Measurements from ENCODE around the gene SORCS3. TPM values are rescaled to one million over a fixed set of nuclear protein-coding genes. Genes with fewer than 3 reads are reported as not detected.

Gene SORCS3
- total RNA-seq, 3 donors from 2014 or later (not counting 1 experiment from before 2014, with no cell fraction given), result 0.05 to 0.09 TPM; not detected in 1

DNA sequence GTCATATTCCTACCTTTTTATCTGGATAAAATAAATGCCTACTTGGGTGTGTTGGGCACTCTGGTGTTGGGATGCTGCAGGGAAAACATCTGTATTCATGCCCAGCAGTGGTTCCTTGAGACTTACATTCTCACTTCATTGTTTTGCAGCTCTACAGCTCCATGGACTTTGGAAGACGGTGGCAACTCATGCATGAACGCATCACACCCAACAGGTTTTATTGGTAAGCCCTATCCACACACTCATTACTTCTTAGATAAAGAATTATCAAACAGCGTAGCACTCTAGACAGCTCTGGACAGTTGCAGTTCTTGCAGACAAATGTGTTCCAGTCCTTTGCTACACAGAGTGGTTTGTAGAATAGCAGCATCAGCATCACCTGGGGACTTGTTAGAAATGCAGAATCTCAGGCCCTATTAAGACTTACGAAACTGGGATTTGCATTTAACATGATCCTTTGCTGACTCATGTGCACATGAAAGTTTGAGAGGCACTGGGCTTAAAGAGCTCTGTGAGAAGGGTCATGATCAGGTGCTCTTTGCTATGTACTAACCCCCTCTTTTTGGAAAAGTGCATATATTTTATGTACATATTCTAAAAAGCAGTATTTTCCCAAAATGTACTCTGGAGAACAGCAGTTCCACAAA is 401.9 kb downstream of the SORCS3 start:
- Mint-ChIP-seq H3K4me1 (no peaks in the 10 kb centered on the region), H3K27ac (no peak overlapping the region), H3K4me3 (no peak overlapping the region), H3K27me3 (ENCODE audit: low read depth in 2 of 2) (no peaks in the 10 kb centered on the region), H3K9me3 (peaks cover 3 to 5% of the 10 kb centered on the region in 2 donors), H3K36me3 (no peaks in the 10 kb centered on the region)
- DNase-seq (no peak), ATAC-seq (no peak)
- intact Hi-C loops (cut with micrococcal nuclease), result no loop called here
- Histone ChIP-seq H3K4me1 (ENCODE audit: control insufficient read depth, insufficient read depth, low read length) (no peaks in the 10 kb centered on the region), H3K4me3 (ENCODE audit: low read length) (no peak overlapping the region), H3K27ac (ENCODE audit: low read length) (no peak overlapping the region), H3K9me3 (ENCODE audit: control insufficient read depth, insufficient read depth, low read length) (no peaks in the 10 kb centered on the region), H3K36me3 (ENCODE audit: control insufficient read depth, insufficient read depth, low read length) (no peaks in the 10 kb centered on the region), H3K27me3 (ENCODE audit: control insufficient read depth, insufficient read depth, low read length) (no peaks in the 10 kb centered on the region)
- WGBS (ENCODE audit: insufficient coverage), result 88% methylated on average over 4 of the region's 4 CpGs
- TF ChIP-seq, protein P1, sequence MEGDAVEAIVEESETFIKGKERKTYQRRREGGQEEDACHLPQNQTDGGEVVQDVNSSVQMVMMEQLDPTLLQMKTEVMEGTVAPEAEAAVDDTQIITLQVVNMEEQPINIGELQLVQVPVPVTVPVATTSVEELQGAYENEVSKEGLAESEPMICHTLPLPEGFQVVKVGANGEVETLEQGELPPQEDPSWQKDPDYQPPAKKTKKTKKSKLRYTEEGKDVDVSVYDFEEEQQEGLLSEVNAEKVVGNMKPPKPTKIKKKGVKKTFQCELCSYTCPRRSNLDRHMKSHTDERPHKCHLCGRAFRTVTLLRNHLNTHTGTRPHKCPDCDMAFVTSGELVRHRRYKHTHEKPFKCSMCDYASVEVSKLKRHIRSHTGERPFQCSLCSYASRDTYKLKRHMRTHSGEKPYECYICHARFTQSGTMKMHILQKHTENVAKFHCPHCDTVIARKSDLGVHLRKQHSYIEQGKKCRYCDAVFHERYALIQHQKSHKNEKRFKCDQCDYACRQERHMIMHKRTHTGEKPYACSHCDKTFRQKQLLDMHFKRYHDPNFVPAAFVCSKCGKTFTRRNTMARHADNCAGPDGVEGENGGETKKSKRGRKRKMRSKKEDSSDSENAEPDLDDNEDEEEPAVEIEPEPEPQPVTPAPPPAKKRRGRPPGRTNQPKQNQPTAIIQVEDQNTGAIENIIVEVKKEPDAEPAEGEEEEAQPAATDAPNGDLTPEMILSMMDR (IDR thresholded peaks at IDR 0.05), result no peak

DNA sequence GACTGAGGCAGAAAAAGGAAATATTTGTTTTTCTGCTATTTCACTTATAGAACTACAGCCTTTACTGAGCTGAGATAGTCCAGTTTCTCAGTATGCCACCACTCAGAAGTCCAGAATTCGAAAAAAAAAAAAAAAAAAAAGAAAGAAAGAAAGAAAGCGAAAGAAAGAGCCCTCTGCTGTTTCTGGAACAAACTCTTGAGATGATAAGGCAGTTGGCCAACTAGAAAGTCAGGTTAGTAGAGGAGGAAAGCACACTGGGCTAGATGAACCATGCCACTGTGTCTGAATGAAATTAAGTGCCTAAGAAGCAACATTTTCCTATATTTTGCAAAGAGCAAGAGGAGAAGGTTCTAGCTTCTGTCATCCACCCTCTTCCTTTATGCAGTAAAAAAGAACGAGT is 403.8 kb downstream of the SORCS3 start:
- Histone ChIP-seq H3K27me3 (ENCODE audit: control insufficient read depth, insufficient read depth, low read length) (no peaks in the 10 kb centered on the region), H3K9me3 (ENCODE audit: control insufficient read depth, insufficient read depth, low read length) (no peaks in the 10 kb centered on the region), H3K4me1 (ENCODE audit: control insufficient read depth, insufficient read depth, low read length) (no peaks in the 10 kb centered on the region), H3K27ac (ENCODE audit: low read length) (no peak overlapping the region), H3K36me3 (ENCODE audit: control insufficient read depth, insufficient read depth, low read length) (no peaks in the 10 kb centered on the region), H3K4me3 (ENCODE audit: low read length) (no peak overlapping the region)
- Mint-ChIP-seq H3K27ac (no peak overlapping the region), H3K4me1 (no peaks in the 10 kb centered on the region), H3K27me3 (ENCODE audit: low read depth in 2 of 2) (no peaks in the 10 kb centered on the region), H3K36me3 (no peaks in the 10 kb centered on the region), H3K9me3 (peaks cover 2 to 5% of the 10 kb centered on the region in 2 donors), H3K4me3 (no peak overlapping the region)
- WGBS (ENCODE audit: insufficient coverage), result 39% methylated on average over 2 of the region's 3 CpGs
- DNase-seq, result no peak
- TF ChIP-seq, protein P1 (IDR thresholded peaks at IDR 0.05), result no peak
- ATAC-seq, result no peak
- intact Hi-C loops (cut with micrococcal nuclease), result no loop called here

DNA sequence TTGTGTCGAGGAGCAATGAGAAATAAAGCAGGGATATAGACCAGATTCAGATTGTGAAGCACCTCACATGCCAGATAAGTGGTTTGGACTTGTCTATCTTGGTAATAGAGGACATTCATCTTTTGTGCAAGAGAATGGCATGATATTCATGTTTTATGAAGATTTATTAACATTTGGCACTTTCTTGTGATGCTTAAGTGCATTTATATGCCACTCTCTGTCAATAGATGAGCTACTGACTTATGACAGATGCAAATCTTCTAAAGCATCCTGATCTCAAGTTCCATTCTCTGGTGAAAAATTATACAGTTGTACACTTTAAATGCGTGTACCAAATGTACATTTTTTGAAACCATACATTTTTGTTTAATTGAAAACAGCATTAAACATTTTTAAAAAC is 415.3 kb downstream of the SORCS3 start:
- no peak overlapping the region for H3K4me3 Mint-ChIP-seq
- no peaks in the 10 kb centered on the region for H3K36me3 ChIP-seq (ENCODE audit: control insufficient read depth, insufficient read depth, low read length)
- ATAC-seq (no peak), DNase-seq (no peak)
- intact Hi-C loops (cut with micrococcal nuclease), result no loop called here
- peaks cover 3 to 14% of the 10 kb centered on the region in 2 donors for H3K9me3 Mint-ChIP-seq
- no peaks in the 10 kb centered on the region for H3K27me3 ChIP-seq (ENCODE audit: control insufficient read depth, insufficient read depth, low read length)
- TF ChIP-seq, protein P1 (IDR thresholded peaks at IDR 0.05), result no peak
- H3K9me3 ChIP-seq (ENCODE audit: control insufficient read depth, insufficient read depth, low read length), result peaks cover 4% of the 10 kb centered on the region
- no peaks in the 10 kb centered on the region for H3K36me3 Mint-ChIP-seq
- H3K4me1 ChIP-seq (ENCODE audit: control insufficient read depth, insufficient read depth, low read length), result no peaks in the 10 kb centered on the region
- peaks cover 0 to 6% of the 10 kb centered on the region in 2 donors for H3K27me3 Mint-ChIP-seq (ENCODE audit: low read depth in 2 of 2)
- no peak overlapping the region for H3K4me3 ChIP-seq (ENCODE audit: low read length)
- whole genome bisulfite sequencing (ENCODE audit: insufficient coverage), result 65% methylated on average over 2 of the region's 2 CpGs
- no peak overlapping the region for H3K27ac Mint-ChIP-seq
- H3K27ac ChIP-seq (ENCODE audit: low read length), result no peak overlapping the region
- no peaks in the 10 kb centered on the region for H3K4me1 Mint-ChIP-seq

DNA sequence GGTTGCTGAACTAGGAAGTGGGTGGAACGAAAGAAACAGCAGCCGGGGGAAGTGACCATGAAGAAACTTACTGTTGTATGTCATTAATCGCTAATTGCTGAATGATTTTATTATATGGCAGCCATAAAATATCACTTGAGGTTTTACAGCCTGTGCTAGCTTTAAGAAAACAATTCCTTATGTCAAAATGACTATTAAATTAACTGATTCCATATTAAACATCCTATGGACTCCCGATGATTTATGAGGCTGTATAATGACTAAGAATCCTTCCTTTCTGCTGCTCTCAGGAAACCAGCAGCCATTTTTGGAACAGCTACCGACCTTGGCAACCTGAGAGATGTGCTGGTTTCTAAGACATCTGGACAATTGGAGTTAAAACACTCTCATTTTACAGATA is 421.9 kb downstream of the SORCS3 start:
- DNase-seq (no peak), ATAC-seq (no peak)
- Histone ChIP-seq H3K36me3 (ENCODE audit: control insufficient read depth, insufficient read depth, low read length) (no peaks in the 10 kb centered on the region), H3K9me3 (ENCODE audit: control insufficient read depth, insufficient read depth, low read length) (no peaks in the 10 kb centered on the region), H3K27me3 (ENCODE audit: control insufficient read depth, insufficient read depth, low read length) (no peaks in the 10 kb centered on the region), H3K27ac (ENCODE audit: low read length) (no peak overlapping the region), H3K4me3 (ENCODE audit: low read length) (no peak overlapping the region), H3K4me1 (ENCODE audit: control insufficient read depth, insufficient read depth, low read length) (no peaks in the 10 kb centered on the region)
- peaks cover 2 to 4% of the 10 kb centered on the region in 2 donors for H3K9me3 Mint-ChIP-seq
- H3K4me3 Mint-ChIP-seq, result no peak overlapping the region
- no peak overlapping the region for H3K27ac Mint-ChIP-seq
- 62% methylated on average over 5 of the region's 5 CpGs for WGBS (ENCODE audit: insufficient coverage)
- TF ChIP-seq, protein P1 (IDR thresholded peaks at IDR 0.05), result no peak
- no peaks in the 10 kb centered on the region for H3K36me3 Mint-ChIP-seq
- peaks cover 0 to 6% of the 10 kb centered on the region in 2 donors for H3K27me3 Mint-ChIP-seq (ENCODE audit: low read depth in 2 of 2)
- intact Hi-C loops (cut with micrococcal nuclease), result no loop called here
- no peaks in the 10 kb centered on the region for H3K4me1 Mint-ChIP-seq

Data from natural killer cell (primary cell).